ENCODE measurements around the gene COL17A1. TPM values are rescaled to one million over a fixed set of nuclear protein-coding genes. Genes with fewer than 3 reads are reported as not detected.
A peak's percentile ranks its signal among the peaks of the same experiment; 100 is the strongest.

COL17A1 gene
- total RNA-seq, 3 donors from 2014 or later (not counting 1 experiment from before 2014, with no cell fraction given): not detected

DNA sequence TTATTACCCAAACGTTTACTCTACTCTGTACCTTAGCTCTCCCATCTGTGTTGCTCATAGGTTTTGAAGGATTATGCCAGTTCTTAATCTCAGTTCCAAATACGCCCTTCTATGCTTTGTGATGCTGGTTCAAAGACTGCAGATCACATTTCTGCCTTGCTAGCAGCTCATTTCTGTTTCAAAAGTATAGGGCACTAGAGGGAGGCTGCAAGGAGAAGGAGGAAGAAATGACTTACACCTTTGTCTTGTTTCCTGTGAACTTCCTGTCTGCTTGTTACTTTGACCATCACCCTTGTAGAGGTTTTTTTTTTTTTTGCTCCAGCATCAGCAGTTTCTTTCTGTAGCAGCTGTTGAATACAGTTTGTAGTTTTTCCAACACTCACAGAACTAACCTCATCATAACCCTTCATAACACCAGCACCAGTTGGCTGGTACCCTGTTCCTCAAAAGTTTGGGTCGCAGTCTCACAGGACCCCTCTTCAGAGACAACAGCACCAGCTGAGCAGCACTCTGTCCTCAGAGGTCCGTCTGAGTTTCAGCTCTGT, 102.2 kb downstream of the COL17A1 start:
- H3K4me1 ChIP-seq (ENCODE audit: control insufficient read depth, insufficient read depth, low read length): peaks cover 20% of the 10 kb centered on the region
- intact Hi-C loops (cut with micrococcal nuclease): loop anchor here (1.0 to 5.0 kb wide), 3 partner anchors 16 to 139 kb away; partner anchors contain the start of genes SFR1 and SLK
- DNase-seq (peak in 1 of 2 donors; percentile 65), ATAC-seq (peak; percentile 74 to 87 (median 83))
- TF ChIP-seq, protein P1, sequence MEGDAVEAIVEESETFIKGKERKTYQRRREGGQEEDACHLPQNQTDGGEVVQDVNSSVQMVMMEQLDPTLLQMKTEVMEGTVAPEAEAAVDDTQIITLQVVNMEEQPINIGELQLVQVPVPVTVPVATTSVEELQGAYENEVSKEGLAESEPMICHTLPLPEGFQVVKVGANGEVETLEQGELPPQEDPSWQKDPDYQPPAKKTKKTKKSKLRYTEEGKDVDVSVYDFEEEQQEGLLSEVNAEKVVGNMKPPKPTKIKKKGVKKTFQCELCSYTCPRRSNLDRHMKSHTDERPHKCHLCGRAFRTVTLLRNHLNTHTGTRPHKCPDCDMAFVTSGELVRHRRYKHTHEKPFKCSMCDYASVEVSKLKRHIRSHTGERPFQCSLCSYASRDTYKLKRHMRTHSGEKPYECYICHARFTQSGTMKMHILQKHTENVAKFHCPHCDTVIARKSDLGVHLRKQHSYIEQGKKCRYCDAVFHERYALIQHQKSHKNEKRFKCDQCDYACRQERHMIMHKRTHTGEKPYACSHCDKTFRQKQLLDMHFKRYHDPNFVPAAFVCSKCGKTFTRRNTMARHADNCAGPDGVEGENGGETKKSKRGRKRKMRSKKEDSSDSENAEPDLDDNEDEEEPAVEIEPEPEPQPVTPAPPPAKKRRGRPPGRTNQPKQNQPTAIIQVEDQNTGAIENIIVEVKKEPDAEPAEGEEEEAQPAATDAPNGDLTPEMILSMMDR (IDR thresholded peaks at IDR 0.05): no peak
- H3K4me3 ChIP-seq (ENCODE audit: low read length): no peak overlapping the region
- Mint-ChIP-seq H3K9me3 (no peaks in the 10 kb centered on the region), H3K4me1 (peaks cover 65 to 70% of the 10 kb centered on the region in 2 donors), H3K4me3 (peak overlapping the region; percentile 86), H3K36me3 (no peaks in the 10 kb centered on the region), H3K27me3 (ENCODE audit: low read depth in 2 of 2) (no peaks in the 10 kb centered on the region), H3K27ac (peak overlapping the region; percentile 89 to 91)
- WGBS (ENCODE audit: insufficient coverage): 2% methylated on average over 4 of the region's 4 CpGs
- H3K27ac ChIP-seq (ENCODE audit: low read length): peak overlapping the region; percentile 46
- no peaks in the 10 kb centered on the region for H3K27me3 ChIP-seq (ENCODE audit: control insufficient read depth, insufficient read depth, low read length)
- H3K36me3 ChIP-seq (ENCODE audit: control insufficient read depth, insufficient read depth, low read length): no peaks in the 10 kb centered on the region
- no peaks in the 10 kb centered on the region for H3K9me3 ChIP-seq (ENCODE audit: control insufficient read depth, insufficient read depth, low read length)

DNA sequence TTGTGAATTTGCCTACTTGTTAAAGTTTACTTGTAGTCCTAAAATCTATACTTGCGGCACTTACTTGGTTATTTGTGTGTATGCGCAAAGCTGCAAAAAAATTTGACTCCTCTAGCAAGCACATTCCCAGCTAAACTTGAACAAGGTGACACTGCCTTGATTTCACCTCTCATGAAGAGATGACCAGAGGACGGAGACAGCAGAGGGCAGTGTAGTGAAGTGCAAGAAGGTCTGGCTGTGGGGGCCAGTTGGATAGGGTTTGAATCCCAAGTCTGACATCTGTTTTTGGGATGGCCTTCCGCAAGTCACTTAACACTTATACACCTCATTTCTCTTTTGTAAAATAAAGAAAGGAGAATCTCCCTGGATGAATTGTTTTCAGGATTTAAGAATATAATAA, 103.0 kb downstream of the COL17A1 start:
- H3K9me3 ChIP-seq (ENCODE audit: control insufficient read depth, insufficient read depth, low read length): no peaks in the 10 kb centered on the region
- Mint-ChIP-seq H3K27ac (peak overlapping the region; percentile 89 to 91), H3K36me3 (no peaks in the 10 kb centered on the region), H3K9me3 (no peaks in the 10 kb centered on the region), H3K27me3 (ENCODE audit: low read depth in 2 of 2) (no peaks in the 10 kb centered on the region), H3K4me1 (peaks cover 64 to 70% of the 10 kb centered on the region in 2 donors), H3K4me3 (peak overlapping the region; percentile 86)
- DNase-seq (peak in 1 of 2 donors; percentile 13), ATAC-seq (no peak)
- TF ChIP-seq, protein P1 (IDR thresholded peaks at IDR 0.05): no peak
- WGBS (ENCODE audit: insufficient coverage): 95% methylated on average over 2 of the region's 4 CpGs
- peak overlapping the region; percentile 46 for H3K27ac ChIP-seq (ENCODE audit: low read length)
- intact Hi-C loops (cut with micrococcal nuclease): loop anchor here (1.0 to 5.0 kb wide), 3 partner anchors 15 to 140 kb away; partner anchors contain the start of genes SFR1 and SLK
- peaks cover 20% of the 10 kb centered on the region for H3K4me1 ChIP-seq (ENCODE audit: control insufficient read depth, insufficient read depth, low read length)
- no peaks in the 10 kb centered on the region for H3K27me3 ChIP-seq (ENCODE audit: control insufficient read depth, insufficient read depth, low read length)
- H3K36me3 ChIP-seq (ENCODE audit: control insufficient read depth, insufficient read depth, low read length): no peaks in the 10 kb centered on the region
- H3K4me3 ChIP-seq (ENCODE audit: low read length): no peak overlapping the region

Other genes starting within 250 kb of the COL17A1 start
- gene SH3PXD2A, start 230.3 kb downstream of the COL17A1 start, total RNA-seq: 1 to 10 TPM; 3.3 to 7.0 (median 4.9) TPM
- gene STN1, start 167.7 kb downstream of the COL17A1 start, total RNA-seq: 10 to 100 TPM; 31.7 to 53.4 (median 34.0) TPM
- 10 to 100 TPM; 33.4 to 48.7 (median 40.3) TPM for gene SLK, start 118.7 kb downstream of the COL17A1 start, total RNA-seq
- 10 to 100 TPM in 2 of 3 donors, 1 to 10 TPM in 1; 9.1 to 19.1 (median 18.3) TPM for gene SFR1, start 36.3 kb upstream of the COL17A1 start, total RNA-seq
- under 1 TPM in 1 of 3 donors, not detected in 2; 0.16 TPM for gene CFAP43, start 146.5 kb upstream of the COL17A1 start, total RNA-seq
- gene GSTO1, start 169.0 kb upstream of the COL17A1 start, total RNA-seq: 10 to 100 TPM; 27.8 to 38.0 (median 31.5) TPM
- 1 to 10 TPM in 1 of 3 donors, under 1 TPM in 2; 0.75 to 1.4 (median 0.84) TPM for gene GSTO2, start 183.3 kb upstream of the COL17A1 start, total RNA-seq

Data from natural killer cell (primary cell).